Brain microvascular endothelial cell (primary cell): Measurements from ENCODE around the gene PLCB1.

Experiments
- DNase-seq: peaks from one replicate; pipeline ENCODE4 v3.0.0-alpha.2; 2020
- H3K27ac ChIP-seq: fragments of 250-450 bp; sonication (Bioruptor Pico); 2 replicates; pipeline ENCODE4 v1.5.1; 2020; ENCODE audit warnings: mild to moderate bottlenecking, moderate library complexity
- H3K27me3 ChIP-seq: fragments of 250-450 bp; sonication (Bioruptor Pico); replicated peaks from 2 replicates; pipeline ENCODE4 v1.5.1; 2020; ENCODE audit warnings: mild to moderate bottlenecking
- H3K36me3 ChIP-seq: fragments of 250-450 bp; sonication (Bioruptor Pico); replicated peaks from 2 replicates; pipeline ENCODE4 v1.5.1; 2020; ENCODE audit warnings: mild to moderate bottlenecking
- H3K4me3 ChIP-seq: 2 replicates; pipeline ENCODE4 v1.5.1; 2011; ENCODE audit warnings: low read depth, mild to moderate bottlenecking, control low read depth, low read length, moderate library complexity
- CTCF ChIP-seq: IDR thresholded peaks from 2 replicates; pipeline ENCODE4 v1.5.1; 2011; ENCODE audit warnings: low read depth, mild to moderate bottlenecking, moderate library complexity, low read length, control low read depth, inconsistent platforms; ENCODE audit errors: missing control alignments
- in situ Hi-C: cut with HindIII; loops from 2 replicates; pipeline ENCODE4 v1.10.0; 2017; ENCODE audit warnings: low sequenced_read_pairs, low pct_ligation_motif_present

PLCB1 gene

GRCh38 chr20:8867038-8867740, 735.1 kb downstream of the PLCB1 start:
- Histone ChIP-seq H3K4me3 (no peak overlapping the region), H3K27ac (no peak overlapping the region), H3K36me3 (no peaks in the 10 kb centered on the region), H3K27me3 (no peaks in the 10 kb centered on the region)
- TF ChIP-seq CTCF: no peak
- in situ Hi-C loops: no loop called here
- no peak for DNase-seq

GRCh38 chr20:8870652-8871051, 738.6 kb downstream of the PLCB1 start:
- DNase-seq: no peak
- H3K4me3 ChIP-seq: no peak overlapping the region
- no peaks in the 10 kb centered on the region for H3K36me3 ChIP-seq
- no peak for TF ChIP-seq CTCF
- no peak overlapping the region for H3K27ac ChIP-seq
- H3K27me3 ChIP-seq: no peaks in the 10 kb centered on the region
- in situ Hi-C loops: no loop called here

- in situ Hi-C loops: no loop called here
- TF ChIP-seq CTCF: no peak
- no peak for DNase-seq
Observed at GRCh38 chr20:8874437-8874836, 742.4 kb downstream of the PLCB1 start.

GRCh38 chr20:8875586-8875985, 743.5 kb downstream of the PLCB1 start:
- in situ Hi-C loops: no loop called here
- Histone ChIP-seq H3K27ac (no peak overlapping the region), H3K4me3 (no peak overlapping the region), H3K27me3 (no peaks in the 10 kb centered on the region), H3K36me3 (no peaks in the 10 kb centered on the region)
- no peak for DNase-seq
- TF ChIP-seq CTCF: no peak

More at GRCh38 chr20:8874437-8874836, 742.4 kb downstream of the PLCB1 start:
- Histone ChIP-seq H3K4me3 (no peak overlapping the region), H3K27me3 (no peaks in the 10 kb centered on the region), H3K27ac (no peak overlapping the region), H3K36me3 (no peaks in the 10 kb centered on the region)

GRCh38 chr20:8876366-8876765, 744.3 kb downstream of the PLCB1 start:
- in situ Hi-C loops: no loop called here
- no peak for DNase-seq
- no peak overlapping the region for H3K27ac ChIP-seq
- no peaks in the 10 kb centered on the region for H3K27me3 ChIP-seq
- H3K36me3 ChIP-seq: no peaks in the 10 kb centered on the region
- no peak overlapping the region for H3K4me3 ChIP-seq
- no peak for TF ChIP-seq CTCF

- Histone ChIP-seq H3K36me3 (no peaks in the 10 kb centered on the region), H3K4me3 (no peak overlapping the region), H3K27ac (no peak overlapping the region), H3K27me3 (no peaks in the 10 kb centered on the region)
- TF ChIP-seq CTCF: no peak
- DNase-seq: no peak
- in situ Hi-C loops: no loop called here
Observed at GRCh38 chr20:8877294-8877693, 745.2 kb downstream of the PLCB1 start.
